Stimulated activated CD8-positive, alpha-beta memory T cell treated with anti-CD3 and anti-CD28 coated beads, Interleukin-12 subunit alpha, Interleukin-12 subunit beta, amount 100 ng/mL, for 24 hours (primary cell): Measurements from ENCODE around the gene EHMT2.
"Not testable (repeated sequence)": the region's sequence is repeated elsewhere in the genome, so short reads cannot be mapped to it uniquely, and the experiment has no call there.

Experiments used
- DNase-seq: peaks from one replicate; pipeline ENCODE4 v3.0.0-alpha.2; 2020; ENCODE audit errors: extremely low read depth

EHMT2 gene

GRCh38 chr6:31870385-31870921 lies 27.0 kb downstream of the EHMT2 start:
- no peak for DNase-seq

- no peak for DNase-seq
These were observed 28.2 kb downstream of the EHMT2 start for GRCh38 chr6:31869343-31869742.

- DNase-seq, result not testable (repeated sequence)
These were observed 28.9 kb downstream of the EHMT2 start for GRCh38 chr6:31868658-31868971.

GRCh38 chr6:31865205-31866118 lies 32.0 kb downstream of the EHMT2 start:
- DNase-seq, result no peak

- DNase-seq, result no peak
These were observed 32.7 kb downstream of the EHMT2 start for GRCh38 chr6:31864818-31865204.

- DNase-seq, result not testable (repeated sequence)
These were observed 33.4 kb downstream of the EHMT2 start for GRCh38 chr6:31864123-31864562.

GRCh38 chr6:31862344-31863235 lies 34.9 kb downstream of the EHMT2 start, which contains the start of gene NEU1:
NEU1 (minus strand) TSS chr6:31862821; CDS start chr6:31862776, 45 bp downstream.
- DNase-seq, result peak; percentile 98

- DNase-seq, result no peak
These were observed 35.6 kb downstream of the EHMT2 start for GRCh38 chr6:31861919-31862343.

- no peak for DNase-seq
These were observed 36.3 kb downstream of the EHMT2 start for GRCh38 chr6:31861150-31861549.

- no peak for DNase-seq
These were observed 37.1 kb downstream of the EHMT2 start for GRCh38 chr6:31860349-31860748.

GRCh38 chr6:31859923-31860322 lies 37.6 kb downstream of the EHMT2 start:
- no peak for DNase-seq

GRCh38 chr6:31858707-31859106 lies 38.8 kb downstream of the EHMT2 start:
- no peak for DNase-seq

GRCh38 chr6:31857774-31858173 lies 39.7 kb downstream of the EHMT2 start:
- not testable (repeated sequence) for DNase-seq

- not testable (repeated sequence) for DNase-seq
These were observed 45.3 kb downstream of the EHMT2 start for GRCh38 chr6:31851980-31852718.

- no peak for DNase-seq
These were observed 46.0 kb downstream of the EHMT2 start for GRCh38 chr6:31851485-31851832.

- DNase-seq, result no peak
These were observed 46.6 kb downstream of the EHMT2 start for GRCh38 chr6:31850765-31851484.

- DNase-seq, result no peak
These were observed 50.1 kb downstream of the EHMT2 start for GRCh38 chr6:31847276-31847978.

- no peak for DNase-seq
These were observed 53.0 kb downstream of the EHMT2 start for GRCh38 chr6:31844507-31844906.

GRCh38 chr6:31842053-31842452 lies 55.4 kb downstream of the EHMT2 start:
- no peak for DNase-seq

GRCh38 chr6:31839779-31840126 lies 57.7 kb downstream of the EHMT2 start:
- DNase-seq, result not testable (repeated sequence)
